DND-41 (cell line): ENCODE data around the gene GADL1.

ENCODE experiments used
- CTCF ChIP-seq: IDR thresholded peaks from 2 replicates; pipeline ENCODE4 v1.5.1; 2012; ENCODE audit warnings: borderline replicate concordance, low read length, moderate library complexity, mild to moderate bottlenecking; ENCODE audit not compliant: poor library complexity, severe bottlenecking; ENCODE audit errors: extremely low read depth
- EZH2 ChIP-seq: IDR thresholded peaks from 3 replicates; pipeline ENCODE4 v1.6.1; 2012; ENCODE audit warnings: borderline replicate concordance, low read depth, mild to moderate bottlenecking, moderate library complexity, low read length, inconsistent platforms; ENCODE audit not compliant: severe bottlenecking

GRCh38 chr3:30836141-30836540 lies 58.3 kb downstream of the GADL1 start:
- TF ChIP-seq CTCF (no peak), EZH2 (no peak)
